Measurements from ENCODE around the gene PDCD5. TPM values are rescaled to one million over a fixed set of nuclear protein-coding genes. Genes with fewer than 3 reads are reported as not detected.

The PDCD5 gene
- total and polyA plus RNA-seq, 2 of the 4 experiments (the other 2 are of a cell fraction): 30.6 to 74.1 TPM

GRCh38 chr19:32627714-32628270 lies 46.8 kb downstream of the PDCD5 start:
- H4K8ac ChIP-seq (ENCODE audit: low read depth in 2 of 2, low read length in 2 of 2): no peak overlapping the region
- H3K4me3 ChIP-seq (ENCODE audit: insufficient read depth, low read depth, low read length): no peak overlapping the region
- H3K4me1 ChIP-seq (ENCODE audit: control insufficient read depth, insufficient read depth, low read length): no peaks in the 10 kb centered on the region
- POLR2A ChIA-PET (ENCODE audit: unreplicated experiment): no interaction called here
- H4K20me1 ChIP-seq (ENCODE audit: insufficient read depth, low read length): no peaks in the 10 kb centered on the region
- no peak overlapping the region for H2BK20ac ChIP-seq (ENCODE audit: low read depth, low read length)
- H3K14ac ChIP-seq (replicated peaks; ENCODE audit: low read depth, low read length): no peak overlapping the region
- H3K27me3 ChIP-seq (ENCODE audit: control insufficient read depth, insufficient read depth, low read length): no peaks in the 10 kb centered on the region
- in situ Hi-C loops (cut with MboI; ENCODE audit: low sequenced_read_pairs): no loop called here
- no peak overlapping the region for H2BK15ac ChIP-seq (ENCODE audit: low read depth, low read length)
- H2AFZ ChIP-seq (replicated peaks; ENCODE audit: low read length, poor library complexity): no peak overlapping the region
- no peaks in the 10 kb centered on the region for H3K9me1 ChIP-seq (ENCODE audit: insufficient read depth, low read length)
- peaks cover 45% of the 10 kb centered on the region for H3K36me3 ChIP-seq (ENCODE audit: control insufficient read depth, insufficient read depth, low read length)
- TF ChIP-seq FOS (IDR thresholded peaks at IDR 0.05; ENCODE audit: low read depth, low read length) (no peak), RCOR1 (IDR thresholded peaks at IDR 0.05; ENCODE audit: insufficient replicate concordance, low read length) (no peak), MAFK (IDR thresholded peaks at IDR 0.05; ENCODE audit: low read depth, low read length) (no peak), BHLHE40 (IDR thresholded peaks at IDR 0.05; ENCODE audit: low read depth, low read length) (no peak), SMC3 (IDR thresholded peaks at IDR 0.05; ENCODE audit: low read depth, low read length) (no peak), CEBPB (IDR thresholded peaks at IDR 0.05; ENCODE audit: low read depth, low read length) (no peak), POLR2A (IDR thresholded peaks at IDR 0.05; ENCODE audit: low read depth, low read length) (no peak), CTCF (conservative IDR thresholded peaks at IDR 0.05; ENCODE audit: low read depth, low read length) (no peak), RFX5 (IDR thresholded peaks at IDR 0.05; ENCODE audit: low read depth, low read length) (no peak), RAD21 (IDR thresholded peaks at IDR 0.05; ENCODE audit: low read length) (no peak), MAZ (IDR thresholded peaks at IDR 0.05; ENCODE audit: borderline replicate concordance, low read depth, low read length) (no peak), MXI1 (IDR thresholded peaks at IDR 0.05; ENCODE audit: borderline replicate concordance, low read depth, low read length) (no peak), CHD1 (IDR thresholded peaks at IDR 0.05; ENCODE audit: low read depth, low read length) (no peak), NFE2L2 (IDR thresholded peaks at IDR 0.05; ENCODE audit: low read depth, low read length) (no peak)
- TF ChIP-seq, protein P1, sequence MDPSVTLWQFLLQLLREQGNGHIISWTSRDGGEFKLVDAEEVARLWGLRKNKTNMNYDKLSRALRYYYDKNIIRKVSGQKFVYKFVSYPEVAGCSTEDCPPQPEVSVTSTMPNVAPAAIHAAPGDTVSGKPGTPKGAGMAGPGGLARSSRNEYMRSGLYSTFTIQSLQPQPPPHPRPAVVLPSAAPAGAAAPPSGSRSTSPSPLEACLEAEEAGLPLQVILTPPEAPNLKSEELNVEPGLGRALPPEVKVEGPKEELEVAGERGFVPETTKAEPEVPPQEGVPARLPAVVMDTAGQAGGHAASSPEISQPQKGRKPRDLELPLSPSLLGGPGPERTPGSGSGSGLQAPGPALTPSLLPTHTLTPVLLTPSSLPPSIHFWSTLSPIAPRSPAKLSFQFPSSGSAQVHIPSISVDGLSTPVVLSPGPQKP (IDR thresholded peaks at IDR 0.05; ENCODE audit: borderline replicate concordance, low read depth, low read length): no peak
- TF ChIP-seq, protein P2, sequence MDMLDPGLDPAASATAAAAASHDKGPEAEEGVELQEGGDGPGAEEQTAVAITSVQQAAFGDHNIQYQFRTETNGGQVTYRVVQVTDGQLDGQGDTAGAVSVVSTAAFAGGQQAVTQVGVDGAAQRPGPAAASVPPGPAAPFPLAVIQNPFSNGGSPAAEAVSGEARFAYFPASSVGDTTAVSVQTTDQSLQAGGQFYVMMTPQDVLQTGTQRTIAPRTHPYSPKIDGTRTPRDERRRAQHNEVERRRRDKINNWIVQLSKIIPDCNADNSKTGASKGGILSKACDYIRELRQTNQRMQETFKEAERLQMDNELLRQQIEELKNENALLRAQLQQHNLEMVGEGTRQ (IDR thresholded peaks at IDR 0.05; ENCODE audit: low read depth, low read length): no peak
- no peak overlapping the region for H3K27ac ChIP-seq (ENCODE audit: insufficient read depth, low read length)
- intact Hi-C loops (cut with micrococcal nuclease): no loop called here
- CTCF ChIA-PET: no interaction called here
- no peak overlapping the region for H2BK120ac ChIP-seq (ENCODE audit: low read depth, low read length)
- H3K4me2 ChIP-seq (ENCODE audit: low read depth, low read length): no peak overlapping the region
- no peaks in the 10 kb centered on the region for H3K9me3 ChIP-seq (ENCODE audit: control insufficient read depth, insufficient read depth, low read length)
- H3K4ac ChIP-seq (ENCODE audit: low read depth, low read length): no peak overlapping the region
- no peak overlapping the region for H2AK5ac ChIP-seq (ENCODE audit: low read depth, low read length)
- H3K56ac ChIP-seq (ENCODE audit: extremely low read depth, insufficient read depth, low read length): no peak overlapping the region
- H3K18ac ChIP-seq (ENCODE audit: low read depth, low read length): no peak overlapping the region
- no peaks in the 10 kb centered on the region for H3K79me1 ChIP-seq (ENCODE audit: low read depth in 1 of 2, low read length in 2 of 2)
- H4K91ac ChIP-seq (ENCODE audit: insufficient read depth, low read depth, low read length): no peak overlapping the region
- no peak overlapping the region for H2AK9ac ChIP-seq (replicated peaks; ENCODE audit: low read depth, low read length, poor library complexity)
- no peak overlapping the region for H4K5ac ChIP-seq (ENCODE audit: low read depth, low read length)
- no peak overlapping the region for H3K9ac ChIP-seq (ENCODE audit: low read depth, low read length)
- no peak for ATAC-seq (ENCODE audit: low read depth)
- H3K23ac ChIP-seq (ENCODE audit: low read depth, low read length): no peak overlapping the region
- no peak overlapping the region for H2BK5ac ChIP-seq (ENCODE audit: low read depth, low read length, poor library complexity, severe bottlenecking)
- BruUV-seq (replicated peaks): no TSS peak
- WGBS, 2 experiments (ENCODE audit: extremely low coverage in 2 of 2, insufficient read length in 1 of 2): 88% methylated on average over 9 of the region's 15 CpGs; no CpG with 5 or more reads in 1 of the 2 experiments
- dilution Hi-C loops (cut with HindIII; ENCODE audit: low sequenced_read_pairs, unreplicated experiment): no loop called here
- no peak for DNase-seq
